ENCODE results near the gene DPYSL4.

DNA sequence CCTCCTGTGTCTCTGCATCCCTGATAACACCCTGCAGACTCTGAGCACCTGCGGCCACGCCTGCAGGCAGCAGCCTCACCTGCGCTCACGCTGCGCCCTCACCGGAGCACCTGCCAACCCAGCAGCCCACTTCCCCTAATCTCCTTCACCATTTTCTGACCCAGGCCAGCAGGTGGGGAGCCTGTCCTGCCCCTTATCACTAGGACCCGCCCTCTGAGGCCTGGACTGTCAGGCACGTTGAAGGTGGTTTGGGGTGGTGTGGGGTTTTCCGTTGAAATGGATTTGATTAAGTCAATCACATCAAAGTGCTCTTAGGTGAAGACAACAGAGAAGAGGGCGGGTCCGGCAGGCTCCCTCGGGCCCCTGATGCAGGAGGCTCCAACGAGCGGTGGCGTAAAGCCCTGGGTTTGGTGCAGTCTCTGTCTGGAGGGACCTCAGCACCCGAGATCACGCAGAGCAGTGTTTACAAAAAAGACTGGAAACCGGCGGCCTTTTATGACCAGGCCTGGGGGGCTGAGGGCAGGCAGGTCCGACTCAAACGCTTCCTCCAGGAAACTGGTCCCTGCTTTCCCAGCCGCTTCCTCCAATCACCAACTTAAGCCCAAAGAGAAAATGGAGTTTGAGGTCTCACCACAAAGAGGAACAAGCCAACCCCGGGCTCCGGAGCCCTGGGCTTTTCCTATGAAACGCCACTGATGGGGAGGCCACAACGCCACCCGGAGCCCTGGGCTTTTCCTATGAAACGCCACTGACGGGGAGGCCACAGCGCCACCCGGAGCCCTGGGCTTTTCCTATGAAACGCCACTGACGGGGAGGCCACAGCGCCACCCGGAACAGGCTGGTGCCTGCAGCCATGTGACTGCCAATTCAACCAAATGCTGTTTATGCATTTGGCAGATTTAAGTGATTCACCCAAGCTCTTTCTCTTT lies 45.5 kb downstream of the DPYSL4 start:
- TF ChIP-seq, protein P1, sequence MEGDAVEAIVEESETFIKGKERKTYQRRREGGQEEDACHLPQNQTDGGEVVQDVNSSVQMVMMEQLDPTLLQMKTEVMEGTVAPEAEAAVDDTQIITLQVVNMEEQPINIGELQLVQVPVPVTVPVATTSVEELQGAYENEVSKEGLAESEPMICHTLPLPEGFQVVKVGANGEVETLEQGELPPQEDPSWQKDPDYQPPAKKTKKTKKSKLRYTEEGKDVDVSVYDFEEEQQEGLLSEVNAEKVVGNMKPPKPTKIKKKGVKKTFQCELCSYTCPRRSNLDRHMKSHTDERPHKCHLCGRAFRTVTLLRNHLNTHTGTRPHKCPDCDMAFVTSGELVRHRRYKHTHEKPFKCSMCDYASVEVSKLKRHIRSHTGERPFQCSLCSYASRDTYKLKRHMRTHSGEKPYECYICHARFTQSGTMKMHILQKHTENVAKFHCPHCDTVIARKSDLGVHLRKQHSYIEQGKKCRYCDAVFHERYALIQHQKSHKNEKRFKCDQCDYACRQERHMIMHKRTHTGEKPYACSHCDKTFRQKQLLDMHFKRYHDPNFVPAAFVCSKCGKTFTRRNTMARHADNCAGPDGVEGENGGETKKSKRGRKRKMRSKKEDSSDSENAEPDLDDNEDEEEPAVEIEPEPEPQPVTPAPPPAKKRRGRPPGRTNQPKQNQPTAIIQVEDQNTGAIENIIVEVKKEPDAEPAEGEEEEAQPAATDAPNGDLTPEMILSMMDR (conservative IDR thresholded peaks at IDR 0.05; ENCODE audit: low read depth, low read length), result no peak
- TF ChIP-seq SMC3 (IDR thresholded peaks at IDR 0.05; ENCODE audit: low read depth, low read length), result no peak
- TF ChIP-seq, protein P2, sequence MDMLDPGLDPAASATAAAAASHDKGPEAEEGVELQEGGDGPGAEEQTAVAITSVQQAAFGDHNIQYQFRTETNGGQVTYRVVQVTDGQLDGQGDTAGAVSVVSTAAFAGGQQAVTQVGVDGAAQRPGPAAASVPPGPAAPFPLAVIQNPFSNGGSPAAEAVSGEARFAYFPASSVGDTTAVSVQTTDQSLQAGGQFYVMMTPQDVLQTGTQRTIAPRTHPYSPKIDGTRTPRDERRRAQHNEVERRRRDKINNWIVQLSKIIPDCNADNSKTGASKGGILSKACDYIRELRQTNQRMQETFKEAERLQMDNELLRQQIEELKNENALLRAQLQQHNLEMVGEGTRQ (IDR thresholded peaks at IDR 0.05; ENCODE audit: low read depth, low read length), result no peak
- TF ChIP-seq POLR2A (IDR thresholded peaks at IDR 0.05; ENCODE audit: low read depth, low read length), result no peak
- TF ChIP-seq CEBPB (IDR thresholded peaks at IDR 0.05; ENCODE audit: low read depth, low read length), result no peak
- TF ChIP-seq, protein P3, sequence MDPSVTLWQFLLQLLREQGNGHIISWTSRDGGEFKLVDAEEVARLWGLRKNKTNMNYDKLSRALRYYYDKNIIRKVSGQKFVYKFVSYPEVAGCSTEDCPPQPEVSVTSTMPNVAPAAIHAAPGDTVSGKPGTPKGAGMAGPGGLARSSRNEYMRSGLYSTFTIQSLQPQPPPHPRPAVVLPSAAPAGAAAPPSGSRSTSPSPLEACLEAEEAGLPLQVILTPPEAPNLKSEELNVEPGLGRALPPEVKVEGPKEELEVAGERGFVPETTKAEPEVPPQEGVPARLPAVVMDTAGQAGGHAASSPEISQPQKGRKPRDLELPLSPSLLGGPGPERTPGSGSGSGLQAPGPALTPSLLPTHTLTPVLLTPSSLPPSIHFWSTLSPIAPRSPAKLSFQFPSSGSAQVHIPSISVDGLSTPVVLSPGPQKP (IDR thresholded peaks at IDR 0.05; ENCODE audit: borderline replicate concordance, low read depth, low read length), result no peak
- TF ChIP-seq RFX5 (IDR thresholded peaks at IDR 0.05; ENCODE audit: low read depth, low read length), result no peak
- no peak for TF ChIP-seq MAZ (IDR thresholded peaks at IDR 0.05; ENCODE audit: borderline replicate concordance, low read depth, low read length)

All from IMR-90 (cell line).